Measurements from ENCODE around the gene UBE2H.

UBE2H gene

GRCh38 chr7:129919492-129919891, 33.3 kb downstream of the UBE2H start:
- no peak for TF ChIP-seq CTCF (IDR thresholded peaks at IDR 0.05; ENCODE audit: extremely low read depth, missing control alignments)
- no peak for DNase-seq (ENCODE audit: low spot score)

- no peak for TF ChIP-seq CTCF (IDR thresholded peaks at IDR 0.05; ENCODE audit: extremely low read depth, missing control alignments)
- no peak for DNase-seq (ENCODE audit: low spot score)
These were observed 33.8 kb downstream of the UBE2H start for GRCh38 chr7:129918922-129919321.

- no peak for DNase-seq (ENCODE audit: low spot score)
- no peak for TF ChIP-seq CTCF (IDR thresholded peaks at IDR 0.05; ENCODE audit: extremely low read depth, missing control alignments)
These were observed 34.8 kb downstream of the UBE2H start for GRCh38 chr7:129917934-129918333.

GRCh38 chr7:129914536-129915272, 38.1 kb downstream of the UBE2H start:
- TF ChIP-seq CTCF (IDR thresholded peaks at IDR 0.05; ENCODE audit: extremely low read depth, missing control alignments), result no peak
- no peak for DNase-seq (ENCODE audit: low spot score)

GRCh38 chr7:129913428-129913827, 39.3 kb downstream of the UBE2H start:
- TF ChIP-seq CTCF (IDR thresholded peaks at IDR 0.05; ENCODE audit: extremely low read depth, missing control alignments), result no peak
- DNase-seq (ENCODE audit: low spot score), result no peak

- TF ChIP-seq CTCF (IDR thresholded peaks at IDR 0.05; ENCODE audit: extremely low read depth, missing control alignments), result no peak
- DNase-seq (ENCODE audit: low spot score), result no peak
These were observed 41.0 kb downstream of the UBE2H start for GRCh38 chr7:129911790-129912189.

GRCh38 chr7:129909669-129910068, 43.1 kb downstream of the UBE2H start:
- no peak for DNase-seq (ENCODE audit: low spot score)

More at GRCh38 chr7:129909669-129910068, 43.1 kb downstream of the UBE2H start:
- no peak for TF ChIP-seq CTCF (IDR thresholded peaks at IDR 0.05; ENCODE audit: extremely low read depth, missing control alignments)

Data from GM20000 (cell line).